Uterus (tissue), 2 donors: ENCODE data around the gene PLEKHG3.

Source experiments
- POLR2A ChIP-seq, 2 donors: fragments of 450-650 bp; IDR thresholded peaks; one replicate each; pipeline ENCODE4 v1.6.1; 2016; ENCODE audit warnings: antibody characterized with exemption in 2 of 2, mild to moderate bottlenecking in 1 of 2, moderate library complexity in 1 of 2
- TF ChIP-seq, protein P1 (sequence below), 4 experiments: fragments of 200-600 bp in 2 of 4; fragments of 450-650 bp in 2 of 4; sonication (generic) in 2 of 4; IDR thresholded peaks; one replicate each; pipeline ENCODE4 v1.5.1; 2016 to 2019; ENCODE audit warnings: antibody characterized with exemption in 4 of 4, mild to moderate bottlenecking in 2 of 4, moderate library complexity in 1 of 4

DNA sequence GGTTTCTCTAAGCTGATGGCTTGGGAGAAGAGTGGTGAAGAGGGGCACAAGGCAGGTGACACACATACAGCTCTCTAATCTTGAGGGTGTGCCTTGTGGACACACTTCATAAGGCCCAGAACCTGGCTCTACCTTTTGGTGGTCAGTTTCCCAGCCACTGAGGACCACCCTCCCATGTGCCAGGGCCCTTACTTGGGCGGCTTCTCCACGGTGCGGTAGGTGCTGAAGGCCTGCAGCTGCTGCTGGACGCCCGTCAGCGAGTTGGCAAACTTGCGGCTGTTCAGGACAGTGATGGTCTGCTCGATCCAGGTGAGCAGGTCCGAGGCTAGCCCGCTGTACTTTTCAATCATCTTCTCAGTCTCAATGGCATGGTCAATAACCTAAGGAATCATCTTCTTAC is 95.3 kb downstream of the PLEKHG3 start:
- TF ChIP-seq, protein P1, sequence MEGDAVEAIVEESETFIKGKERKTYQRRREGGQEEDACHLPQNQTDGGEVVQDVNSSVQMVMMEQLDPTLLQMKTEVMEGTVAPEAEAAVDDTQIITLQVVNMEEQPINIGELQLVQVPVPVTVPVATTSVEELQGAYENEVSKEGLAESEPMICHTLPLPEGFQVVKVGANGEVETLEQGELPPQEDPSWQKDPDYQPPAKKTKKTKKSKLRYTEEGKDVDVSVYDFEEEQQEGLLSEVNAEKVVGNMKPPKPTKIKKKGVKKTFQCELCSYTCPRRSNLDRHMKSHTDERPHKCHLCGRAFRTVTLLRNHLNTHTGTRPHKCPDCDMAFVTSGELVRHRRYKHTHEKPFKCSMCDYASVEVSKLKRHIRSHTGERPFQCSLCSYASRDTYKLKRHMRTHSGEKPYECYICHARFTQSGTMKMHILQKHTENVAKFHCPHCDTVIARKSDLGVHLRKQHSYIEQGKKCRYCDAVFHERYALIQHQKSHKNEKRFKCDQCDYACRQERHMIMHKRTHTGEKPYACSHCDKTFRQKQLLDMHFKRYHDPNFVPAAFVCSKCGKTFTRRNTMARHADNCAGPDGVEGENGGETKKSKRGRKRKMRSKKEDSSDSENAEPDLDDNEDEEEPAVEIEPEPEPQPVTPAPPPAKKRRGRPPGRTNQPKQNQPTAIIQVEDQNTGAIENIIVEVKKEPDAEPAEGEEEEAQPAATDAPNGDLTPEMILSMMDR (IDR thresholded peaks at IDR 0.05) = no peak
- TF ChIP-seq POLR2A (IDR thresholded peaks at IDR 0.05) = no peak
